Right lobe of liver (tissue), 4 donors: ENCODE data around the gene JDP2.

Source experiments
- POLR2A ChIP-seq: fragments of 450-650 bp; IDR thresholded peaks from one replicate; pipeline ENCODE4 v1.6.1; 2017; ENCODE audit warnings: antibody characterized with exemption, mild to moderate bottlenecking
- TF ChIP-seq, protein P1 (sequence below), 4 donors: fragments of 200-600 bp in 3 of 4; fragments of 450-650 bp in 1 of 4; IDR thresholded peaks; one replicate each; pipeline versions ENCODE4 v1.5.1 to v1.8.0; 2016 to 2022; ENCODE audit warnings: antibody characterized with exemption in 4 of 4, mild to moderate bottlenecking in 2 of 4
- donor health status: DM: no; HTN: no; CAD: no.
- donor health status: DM: no; HTN: no; CAD: no.
- donor health status: DM: no; HTN: yes; CAD: no.

DNA sequence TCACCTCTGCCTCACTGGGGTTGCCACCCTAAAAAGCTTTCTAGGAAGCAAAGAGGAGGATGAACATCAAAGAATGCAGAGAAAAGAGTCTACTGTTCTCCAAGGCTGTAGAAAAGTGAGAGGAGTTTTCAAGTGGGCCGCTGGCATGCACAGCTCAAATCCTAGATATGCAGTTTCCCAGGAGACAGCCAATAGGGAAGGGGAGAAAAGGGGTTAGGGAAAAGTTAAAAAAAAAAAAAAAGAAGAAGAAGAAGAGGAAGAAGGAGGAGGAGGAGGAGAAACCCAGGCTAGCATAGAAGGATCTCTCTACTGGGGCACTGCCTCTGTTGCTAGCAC, 95.1 kb downstream of the JDP2 start:
- TF ChIP-seq, protein P1, sequence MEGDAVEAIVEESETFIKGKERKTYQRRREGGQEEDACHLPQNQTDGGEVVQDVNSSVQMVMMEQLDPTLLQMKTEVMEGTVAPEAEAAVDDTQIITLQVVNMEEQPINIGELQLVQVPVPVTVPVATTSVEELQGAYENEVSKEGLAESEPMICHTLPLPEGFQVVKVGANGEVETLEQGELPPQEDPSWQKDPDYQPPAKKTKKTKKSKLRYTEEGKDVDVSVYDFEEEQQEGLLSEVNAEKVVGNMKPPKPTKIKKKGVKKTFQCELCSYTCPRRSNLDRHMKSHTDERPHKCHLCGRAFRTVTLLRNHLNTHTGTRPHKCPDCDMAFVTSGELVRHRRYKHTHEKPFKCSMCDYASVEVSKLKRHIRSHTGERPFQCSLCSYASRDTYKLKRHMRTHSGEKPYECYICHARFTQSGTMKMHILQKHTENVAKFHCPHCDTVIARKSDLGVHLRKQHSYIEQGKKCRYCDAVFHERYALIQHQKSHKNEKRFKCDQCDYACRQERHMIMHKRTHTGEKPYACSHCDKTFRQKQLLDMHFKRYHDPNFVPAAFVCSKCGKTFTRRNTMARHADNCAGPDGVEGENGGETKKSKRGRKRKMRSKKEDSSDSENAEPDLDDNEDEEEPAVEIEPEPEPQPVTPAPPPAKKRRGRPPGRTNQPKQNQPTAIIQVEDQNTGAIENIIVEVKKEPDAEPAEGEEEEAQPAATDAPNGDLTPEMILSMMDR (IDR thresholded peaks at IDR 0.05), result no peak
- TF ChIP-seq POLR2A, result no peak
